Measurements from ENCODE around the gene NR3C2. TPM values are rescaled to one million over a fixed set of nuclear protein-coding genes. Genes with fewer than 3 reads are reported as not detected.

Gene NR3C2
- total RNA-seq, 1 donor from 2014 or later: 0.54 TPM

GRCh38 chr4:148255344-148255720, 186.9 kb downstream of the NR3C2 start:
- Mint-ChIP-seq H3K27ac (ENCODE audit: unreplicated experiment) (no peak overlapping the region), H3K9me3 (ENCODE audit: unreplicated experiment) (no peaks in the 10 kb centered on the region), H3K27me3 (ENCODE audit: unreplicated experiment) (no peaks in the 10 kb centered on the region), H3K4me1 (ENCODE audit: unreplicated experiment) (no peaks in the 10 kb centered on the region), H3K4me3 (ENCODE audit: unreplicated experiment) (no peak overlapping the region), H3K36me3 (ENCODE audit: low read depth, unreplicated experiment) (no peaks in the 10 kb centered on the region)
- no peak for TF ChIP-seq CTCF (IDR thresholded peaks at IDR 0.05; ENCODE audit: unreplicated experiment)
- DNase-seq (ENCODE audit: low spot score): no peak

- Mint-ChIP-seq H3K36me3 (ENCODE audit: low read depth, unreplicated experiment) (no peaks in the 10 kb centered on the region), H3K27ac (ENCODE audit: unreplicated experiment) (no peak overlapping the region), H3K4me3 (ENCODE audit: unreplicated experiment) (no peak overlapping the region), H3K4me1 (ENCODE audit: unreplicated experiment) (no peaks in the 10 kb centered on the region), H3K27me3 (ENCODE audit: unreplicated experiment) (no peaks in the 10 kb centered on the region), H3K9me3 (ENCODE audit: unreplicated experiment) (no peaks in the 10 kb centered on the region)
- DNase-seq (ENCODE audit: low spot score): no peak
- no peak for TF ChIP-seq CTCF (IDR thresholded peaks at IDR 0.05; ENCODE audit: unreplicated experiment)
Measured at GRCh38 chr4:148254621-148255343, 187.4 kb downstream of the NR3C2 start.

GRCh38 chr4:148253768-148254167, 188.4 kb downstream of the NR3C2 start:
- H3K27ac Mint-ChIP-seq (ENCODE audit: unreplicated experiment): no peak overlapping the region
- H3K36me3 Mint-ChIP-seq (ENCODE audit: low read depth, unreplicated experiment): no peaks in the 10 kb centered on the region
- no peak for TF ChIP-seq CTCF (IDR thresholded peaks at IDR 0.05; ENCODE audit: unreplicated experiment)
- no peaks in the 10 kb centered on the region for H3K9me3 Mint-ChIP-seq (ENCODE audit: unreplicated experiment)
- no peaks in the 10 kb centered on the region for H3K4me1 Mint-ChIP-seq (ENCODE audit: unreplicated experiment)
- no peak for DNase-seq (ENCODE audit: low spot score)
- no peak overlapping the region for H3K4me3 Mint-ChIP-seq (ENCODE audit: unreplicated experiment)
- no peaks in the 10 kb centered on the region for H3K27me3 Mint-ChIP-seq (ENCODE audit: unreplicated experiment)

GRCh38 chr4:148248824-148249223, 193.4 kb downstream of the NR3C2 start:
- DNase-seq (ENCODE audit: low spot score): no peak
- Mint-ChIP-seq H3K4me1 (ENCODE audit: unreplicated experiment) (no peaks in the 10 kb centered on the region), H3K4me3 (ENCODE audit: unreplicated experiment) (no peak overlapping the region), H3K9me3 (ENCODE audit: unreplicated experiment) (no peaks in the 10 kb centered on the region), H3K36me3 (ENCODE audit: low read depth, unreplicated experiment) (no peaks in the 10 kb centered on the region), H3K27me3 (ENCODE audit: unreplicated experiment) (no peaks in the 10 kb centered on the region), H3K27ac (ENCODE audit: unreplicated experiment) (no peak overlapping the region)
- no peak for TF ChIP-seq CTCF (IDR thresholded peaks at IDR 0.05; ENCODE audit: unreplicated experiment)

- no peak for TF ChIP-seq CTCF (IDR thresholded peaks at IDR 0.05; ENCODE audit: unreplicated experiment)
- H3K27me3 Mint-ChIP-seq (ENCODE audit: unreplicated experiment): no peaks in the 10 kb centered on the region
- no peak overlapping the region for H3K4me3 Mint-ChIP-seq (ENCODE audit: unreplicated experiment)
- H3K36me3 Mint-ChIP-seq (ENCODE audit: low read depth, unreplicated experiment): no peaks in the 10 kb centered on the region
- DNase-seq (ENCODE audit: low spot score): no peak
- H3K9me3 Mint-ChIP-seq (ENCODE audit: unreplicated experiment): no peaks in the 10 kb centered on the region
- no peak overlapping the region for H3K27ac Mint-ChIP-seq (ENCODE audit: unreplicated experiment)
- no peaks in the 10 kb centered on the region for H3K4me1 Mint-ChIP-seq (ENCODE audit: unreplicated experiment)
Measured at GRCh38 chr4:148245015-148245414, 197.2 kb downstream of the NR3C2 start.
